IPS DF 4.7 (cell line): ENCODE data around the gene HSPA12B.
A peak's percentile ranks its signal among the peaks of the same experiment; 100 is the strongest.

Experiments
- DNase-seq: peaks from one replicate; pipeline ENCODE4 v3.0.0-alpha.2; 2013; ENCODE audit warnings: low spot score; ENCODE audit errors: extremely low read depth

The HSPA12B gene

DNA sequence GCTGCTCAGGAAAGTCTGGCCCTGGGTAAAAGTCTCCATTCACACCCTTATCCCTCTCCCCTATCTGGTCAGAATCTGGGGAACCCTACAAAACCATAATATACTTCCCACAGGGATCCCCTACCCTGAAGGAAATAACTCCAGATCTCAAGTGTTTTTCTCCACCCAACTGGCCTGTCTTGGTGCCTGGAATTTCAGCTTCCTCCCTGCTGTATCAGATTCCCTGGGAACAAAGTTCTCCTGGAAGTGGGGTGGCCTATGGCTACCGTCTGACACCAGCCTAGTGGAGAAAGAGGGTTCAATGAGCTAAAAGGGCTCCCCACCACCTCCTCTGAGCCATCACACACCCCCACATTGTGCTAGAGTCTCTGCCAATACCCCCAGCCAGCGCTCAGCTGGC lies 15.0 kb downstream of the HSPA12B start:
- no peak for DNase-seq

DNA sequence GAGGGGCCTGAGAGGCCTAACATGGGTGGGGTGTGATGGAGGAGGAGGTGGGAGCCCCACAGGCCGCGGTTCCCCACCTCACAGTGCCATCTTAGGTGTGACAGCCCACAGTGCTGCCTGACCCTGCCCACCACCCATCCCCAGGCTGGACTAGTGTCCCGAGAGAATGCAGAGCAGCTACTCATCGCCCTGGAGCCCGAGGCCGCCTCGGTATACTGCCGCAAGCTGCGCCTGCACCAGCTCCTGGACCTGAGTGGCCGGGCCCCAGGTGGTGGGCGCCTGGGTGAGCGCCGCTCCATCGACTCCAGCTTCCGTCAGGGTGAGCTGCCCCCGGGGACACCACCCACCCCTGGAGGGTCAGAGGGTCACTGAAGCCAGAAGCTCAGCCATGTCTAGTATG lies 15.6 kb downstream of the HSPA12B start:
- no peak for DNase-seq

DNA sequence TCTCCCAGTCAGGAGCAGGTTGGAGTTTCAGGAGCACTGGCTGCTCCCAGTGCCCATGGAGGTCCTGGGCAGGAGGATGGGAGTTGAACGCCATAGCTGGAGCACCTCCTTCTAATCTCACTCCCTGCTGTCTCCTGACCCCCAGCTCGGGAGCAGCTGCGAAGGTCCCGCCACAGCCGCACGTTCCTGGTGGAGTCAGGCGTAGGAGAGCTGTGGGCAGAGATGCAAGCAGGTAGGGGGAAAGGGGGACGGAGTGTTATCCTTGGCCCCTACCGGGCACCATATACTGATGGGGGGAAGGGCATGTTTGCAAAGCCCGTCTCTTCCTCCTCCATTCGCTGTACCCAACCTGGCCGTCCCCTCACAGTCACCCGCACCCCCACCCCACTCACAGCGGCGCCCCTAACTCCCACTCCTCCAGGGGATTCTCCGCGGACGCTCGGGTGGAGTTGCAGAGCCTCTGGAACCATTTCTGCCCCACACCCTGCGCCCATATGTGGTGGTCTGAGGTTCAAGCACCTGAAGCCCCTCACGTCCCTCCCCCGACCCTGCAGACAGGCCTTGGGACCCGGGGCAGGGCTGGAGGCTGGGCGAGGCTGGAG lies 16.7 kb downstream of the HSPA12B start:
- DNase-seq: no peak

DNA sequence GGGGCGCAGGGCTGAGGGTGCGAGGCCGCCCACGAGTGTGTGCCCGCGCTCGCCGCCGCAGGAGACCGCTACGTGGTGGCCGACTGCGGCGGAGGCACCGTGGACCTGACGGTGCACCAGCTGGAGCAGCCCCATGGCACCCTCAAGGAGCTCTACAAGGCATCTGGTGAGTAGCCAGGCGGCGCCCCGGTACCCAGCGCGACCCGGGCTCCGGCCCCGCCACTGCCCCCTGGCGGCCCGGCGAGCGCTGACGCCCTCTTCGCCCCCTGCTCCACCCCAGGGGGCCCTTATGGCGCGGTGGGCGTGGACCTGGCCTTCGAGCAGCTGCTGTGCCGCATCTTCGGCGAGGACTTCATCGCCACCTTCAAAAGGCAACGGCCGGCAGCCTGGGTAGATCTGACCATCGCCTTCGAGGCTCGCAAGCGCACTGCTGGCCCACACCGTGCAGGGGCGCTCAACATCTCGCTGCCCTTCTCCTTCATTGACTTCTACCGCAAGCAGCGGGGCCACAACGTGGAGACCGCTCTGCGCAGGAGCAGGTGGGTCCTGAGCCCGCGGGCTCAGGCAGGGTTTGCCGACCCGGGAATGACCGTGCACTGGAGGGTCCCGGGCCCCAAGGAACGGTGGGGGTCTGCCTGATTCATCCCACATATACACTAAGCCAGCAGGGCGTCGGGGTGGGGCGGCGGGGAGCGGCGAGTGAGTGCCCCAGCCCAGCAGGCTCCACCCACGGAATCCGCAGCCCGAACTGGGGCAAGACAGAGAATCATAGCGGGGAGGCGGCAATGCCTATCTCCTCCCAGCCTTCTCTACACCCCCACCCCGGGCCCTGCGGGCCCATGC lies 17.4 kb downstream of the HSPA12B start:
- DNase-seq: no peak

DNA sequence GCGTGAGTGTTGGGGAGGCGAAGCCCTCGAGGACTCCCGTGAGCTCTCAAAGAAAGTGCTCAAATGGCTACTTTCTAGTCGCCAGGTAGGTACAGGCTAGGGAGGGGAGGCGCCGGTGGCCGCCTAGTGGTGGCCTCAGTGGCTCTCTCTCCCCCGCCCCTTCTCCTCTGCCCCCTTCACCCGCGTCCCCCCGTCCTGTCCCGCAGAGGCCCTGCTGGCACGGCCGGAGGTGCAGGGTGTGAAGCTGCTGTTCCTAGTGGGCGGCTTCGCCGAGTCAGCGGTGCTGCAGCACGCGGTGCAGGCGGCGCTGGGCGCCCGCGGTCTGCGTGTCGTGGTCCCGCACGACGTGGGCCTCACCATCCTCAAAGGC lies 18.8 kb downstream of the HSPA12B start:
- DNase-seq: no peak

DNA sequence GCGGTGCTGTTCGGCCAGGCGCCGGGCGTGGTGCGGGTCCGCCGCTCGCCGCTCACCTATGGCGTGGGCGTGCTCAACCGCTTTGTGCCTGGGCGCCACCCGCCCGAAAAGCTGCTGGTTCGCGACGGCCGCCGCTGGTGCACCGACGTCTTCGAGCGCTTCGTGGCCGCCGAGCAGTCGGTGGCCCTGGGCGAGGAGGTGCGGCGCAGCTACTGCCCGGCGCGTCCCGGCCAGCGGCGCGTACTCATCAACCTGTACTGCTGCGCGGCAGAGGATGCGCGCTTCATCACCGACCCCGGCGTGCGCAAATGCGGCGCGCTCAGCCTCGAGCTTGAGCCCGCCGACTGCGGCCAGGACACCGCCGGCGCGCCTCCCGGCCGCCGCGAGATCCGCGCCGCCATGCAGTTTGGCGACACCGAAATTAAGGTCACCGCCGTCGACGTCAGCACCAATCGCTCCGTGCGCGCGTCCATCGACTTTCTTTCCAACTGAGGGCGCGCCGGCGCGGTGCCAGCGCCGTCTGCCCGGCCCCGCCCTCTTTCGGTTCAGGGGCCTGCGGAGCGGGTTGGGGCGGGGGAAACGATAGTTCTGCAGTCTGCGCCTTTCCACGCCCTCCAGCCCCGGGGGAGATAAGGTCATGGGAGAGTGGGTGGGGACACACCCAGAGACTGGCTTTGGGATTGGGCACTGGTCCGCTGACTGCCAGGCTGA lies 19.3 kb downstream of the HSPA12B start:
- no peak for DNase-seq

DNA sequence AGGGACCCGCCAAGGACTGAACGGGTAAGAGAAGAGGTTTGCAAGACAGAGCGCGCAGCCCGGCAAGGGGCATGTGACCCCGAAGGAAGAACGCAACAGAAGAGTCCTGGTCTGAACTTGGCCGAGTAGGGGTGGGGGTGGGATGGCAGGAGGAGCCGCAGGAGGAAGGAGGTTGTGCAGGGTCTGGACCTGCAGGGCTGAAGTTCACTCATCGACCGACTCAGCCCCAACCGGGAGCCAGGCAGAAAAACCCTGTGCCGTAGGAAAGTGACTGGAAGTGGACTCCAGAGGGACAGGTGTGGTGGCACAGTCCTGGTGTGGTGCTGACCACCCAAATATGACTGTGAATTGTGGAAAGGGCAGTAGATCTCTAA lies 19.9 kb downstream of the HSPA12B start:
- no peak for DNase-seq

DNA sequence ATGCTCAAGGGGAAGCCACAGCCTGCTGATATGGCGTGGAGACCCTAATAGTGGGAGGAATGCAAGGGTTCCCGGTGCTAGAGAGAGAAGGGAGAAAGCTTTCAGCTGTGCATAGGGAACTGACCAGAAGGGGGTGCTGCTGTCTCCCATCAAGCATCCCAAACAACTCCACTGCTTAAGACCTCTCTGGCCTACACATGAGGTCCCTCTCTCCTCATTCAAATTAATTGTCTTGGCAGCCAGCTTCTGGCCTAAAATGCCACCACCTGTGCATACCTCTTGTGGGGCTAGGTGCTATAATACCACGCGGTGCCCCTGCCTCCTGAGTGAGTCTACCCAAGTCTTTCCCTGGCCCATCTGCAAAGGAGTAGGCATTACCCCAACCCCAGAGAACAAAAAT lies 20.6 kb downstream of the HSPA12B start:
- DNase-seq: peak; percentile 66

DNA sequence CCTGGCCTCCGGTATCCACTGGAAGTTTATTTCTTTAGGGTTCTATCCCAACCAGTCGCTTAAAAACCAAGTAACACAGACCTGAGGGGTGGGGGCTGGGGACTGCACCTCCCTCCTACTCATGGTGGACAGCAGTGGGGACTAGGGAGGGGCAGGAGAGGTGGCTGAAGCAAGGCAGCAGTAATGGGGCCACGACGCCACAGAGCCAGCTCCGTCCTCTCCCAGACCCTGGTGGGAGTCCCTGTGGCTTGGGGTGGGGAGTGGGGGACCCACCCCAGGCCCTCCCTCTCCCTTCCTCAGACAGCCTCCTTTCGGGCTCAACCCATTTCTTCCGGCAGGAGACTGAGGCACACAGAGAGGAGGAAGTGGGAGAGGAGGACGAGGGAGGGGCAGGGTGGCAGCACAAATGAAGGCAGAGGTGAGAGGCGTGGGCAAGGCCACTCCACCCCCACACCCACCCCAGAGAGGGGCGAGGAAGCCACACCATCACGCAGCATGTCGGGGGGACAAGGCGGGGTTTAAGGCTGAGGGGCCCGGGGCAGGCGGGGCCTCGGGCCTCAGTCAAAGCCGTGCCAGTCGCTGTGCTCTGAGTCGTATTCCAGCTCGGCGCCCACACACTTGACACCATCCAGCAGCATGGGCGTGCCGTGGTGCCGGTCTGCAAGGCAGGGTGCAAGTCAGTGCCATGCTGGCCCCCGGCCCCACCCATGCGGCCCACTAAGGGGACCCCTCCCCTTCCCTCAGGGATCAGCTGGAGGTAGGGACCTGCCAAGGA lies 21.2 kb downstream of the HSPA12B start:
- no peak for DNase-seq

DNA sequence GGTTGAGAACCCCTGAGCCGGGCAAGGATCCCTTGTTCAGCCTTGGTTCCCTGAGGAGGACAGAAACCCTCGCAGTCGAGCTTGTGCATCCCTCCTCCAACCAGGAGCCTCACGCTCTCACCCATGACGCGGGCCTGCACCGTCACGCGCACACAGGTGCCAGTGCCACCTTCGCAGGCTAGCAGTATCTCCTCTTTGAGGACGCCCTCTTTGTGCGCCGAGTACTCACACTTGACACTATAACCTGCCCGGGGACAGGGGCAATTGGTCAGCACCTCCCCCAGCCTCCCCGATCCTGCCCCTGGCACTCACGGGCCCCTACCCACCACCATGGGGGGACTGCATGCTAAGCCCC lies 21.8 kb downstream of the HSPA12B start:
- DNase-seq: no peak

DNA sequence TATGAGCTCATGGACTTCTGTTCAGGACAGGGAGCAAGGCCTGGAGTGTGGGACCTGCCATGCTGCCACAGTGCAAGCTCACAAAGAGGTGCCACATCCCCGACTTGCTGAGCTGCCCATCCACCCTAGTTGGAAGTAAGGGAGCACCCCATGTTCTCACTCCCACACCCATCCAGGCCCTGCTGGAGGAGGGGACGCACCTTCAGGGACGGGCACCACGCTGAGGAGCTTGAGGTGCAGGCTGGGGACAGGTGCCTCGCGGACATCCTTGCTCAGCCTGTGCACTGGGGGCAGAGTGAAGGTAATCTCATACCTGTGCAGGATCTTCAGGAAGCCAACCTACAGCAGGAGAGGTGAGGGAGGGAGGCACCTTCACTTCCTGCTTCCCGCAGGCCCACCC lies 22.8 kb downstream of the HSPA12B start:
- DNase-seq: no peak

DNA sequence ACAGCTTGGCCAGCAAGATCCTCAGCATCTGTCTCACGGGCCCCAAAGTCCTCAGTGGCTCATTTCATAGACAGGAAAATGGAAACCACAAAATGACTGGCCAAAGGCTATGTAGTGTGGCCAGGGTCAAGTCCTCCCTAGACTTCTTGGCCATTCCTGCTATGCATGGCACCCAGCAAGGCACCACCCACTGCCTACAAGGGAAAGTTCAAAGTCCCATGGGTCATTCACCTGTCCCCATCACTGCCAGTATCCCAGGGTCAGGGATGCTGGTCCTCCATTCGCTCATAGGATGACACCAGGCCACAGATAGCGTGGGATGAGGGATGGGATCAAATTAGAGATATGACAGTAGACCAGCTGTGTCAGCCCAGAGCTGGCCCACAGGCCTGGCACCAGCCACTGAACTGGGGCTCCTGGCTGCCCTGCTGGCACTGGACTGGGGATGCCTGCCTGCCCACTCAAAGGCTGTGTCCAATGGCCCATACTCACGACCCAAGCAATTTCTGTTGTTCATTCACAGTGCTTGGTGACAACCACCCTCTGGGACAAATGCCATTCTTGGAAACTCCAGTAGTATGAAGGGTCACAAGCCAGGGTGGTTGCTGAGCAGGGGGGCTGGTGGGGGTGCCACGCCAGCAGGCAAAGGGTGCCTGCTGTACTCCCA lies 23.5 kb downstream of the HSPA12B start:
- no peak for DNase-seq

DNA sequence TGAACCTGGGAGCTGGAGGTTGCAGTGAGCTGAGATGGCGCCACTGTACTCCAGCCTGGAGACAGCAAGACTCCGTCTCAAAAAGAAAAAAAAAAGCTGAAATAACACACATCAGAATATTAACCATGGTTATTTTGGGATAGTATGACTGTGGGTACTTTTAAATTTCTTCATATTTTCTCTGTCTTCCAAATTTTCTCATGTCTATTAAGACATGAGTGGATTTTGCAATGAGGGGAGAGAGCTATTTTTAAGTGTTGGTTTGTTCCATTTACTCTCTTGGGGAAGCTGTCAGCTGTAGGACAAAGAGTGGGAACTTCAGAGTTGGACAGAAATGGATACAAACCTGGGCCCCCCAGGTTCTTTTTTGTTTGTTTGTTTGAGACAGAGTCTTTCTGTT lies 24.8 kb downstream of the HSPA12B start:
- DNase-seq: no peak

DNA sequence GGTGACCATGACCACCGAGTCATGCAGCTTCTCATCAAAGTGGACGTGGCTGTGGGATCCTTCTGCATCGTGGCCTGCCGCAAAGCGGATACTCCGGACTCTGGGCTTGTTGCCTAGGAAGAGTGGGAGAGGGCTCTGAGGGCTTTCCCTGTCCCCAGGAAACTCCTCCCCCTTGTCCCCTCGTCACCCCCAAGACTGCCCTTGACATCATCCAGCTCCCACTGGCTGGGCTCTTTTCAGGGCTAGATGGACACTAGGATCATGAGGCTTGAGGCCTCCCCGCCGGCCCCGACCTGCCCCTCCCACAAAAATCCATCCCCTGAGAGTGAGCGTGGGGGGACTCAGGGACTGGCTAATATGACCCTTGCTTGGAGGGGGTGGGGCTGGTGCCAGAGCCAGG lies 26.1 kb downstream of the HSPA12B start:
- no peak for DNase-seq

DNA sequence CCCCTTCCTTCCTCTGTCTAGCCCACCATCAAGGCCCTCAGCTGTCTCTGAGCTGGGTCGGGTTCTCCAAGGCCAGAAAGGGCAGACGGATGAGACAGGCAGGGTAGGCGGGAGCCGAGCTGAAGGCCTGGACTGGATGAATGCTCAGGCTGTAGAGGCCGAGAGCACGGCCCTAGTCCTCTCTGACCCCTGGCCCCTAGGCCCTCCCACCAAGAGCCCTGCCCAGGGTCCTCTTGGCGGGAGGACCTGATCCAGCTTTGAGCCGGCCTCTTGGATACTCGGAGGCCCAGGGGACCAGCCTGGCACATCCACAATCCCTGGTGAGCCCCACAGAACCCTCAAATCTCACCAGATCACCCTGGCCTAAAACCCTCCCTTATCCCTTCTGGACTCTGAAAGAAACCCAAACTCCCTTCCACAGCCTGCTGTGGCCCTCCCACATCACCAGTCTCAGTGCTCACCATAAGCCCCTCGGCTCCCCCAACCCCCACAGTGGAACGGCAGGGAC lies 26.9 kb downstream of the HSPA12B start:
- DNase-seq: no peak

DNA sequence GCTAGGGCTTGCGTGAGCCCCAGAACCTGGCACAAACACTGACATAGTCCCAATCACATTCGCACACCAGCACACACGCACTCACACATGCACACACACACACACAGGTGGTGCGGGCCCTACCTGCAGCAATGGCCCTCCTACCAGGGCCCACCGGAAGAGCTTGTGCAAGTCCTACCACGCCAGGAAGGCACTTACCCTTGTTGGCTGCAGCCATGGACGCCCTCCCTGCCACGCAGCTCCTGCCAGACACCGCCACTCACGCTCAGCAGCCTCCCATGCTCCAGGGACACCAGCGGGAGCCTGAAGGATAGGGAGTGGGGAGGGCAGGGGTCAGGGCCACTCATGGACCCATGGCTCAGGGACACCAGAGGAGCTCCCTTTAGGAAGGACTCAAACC lies 27.4 kb downstream of the HSPA12B start:
- no peak for DNase-seq

DNA sequence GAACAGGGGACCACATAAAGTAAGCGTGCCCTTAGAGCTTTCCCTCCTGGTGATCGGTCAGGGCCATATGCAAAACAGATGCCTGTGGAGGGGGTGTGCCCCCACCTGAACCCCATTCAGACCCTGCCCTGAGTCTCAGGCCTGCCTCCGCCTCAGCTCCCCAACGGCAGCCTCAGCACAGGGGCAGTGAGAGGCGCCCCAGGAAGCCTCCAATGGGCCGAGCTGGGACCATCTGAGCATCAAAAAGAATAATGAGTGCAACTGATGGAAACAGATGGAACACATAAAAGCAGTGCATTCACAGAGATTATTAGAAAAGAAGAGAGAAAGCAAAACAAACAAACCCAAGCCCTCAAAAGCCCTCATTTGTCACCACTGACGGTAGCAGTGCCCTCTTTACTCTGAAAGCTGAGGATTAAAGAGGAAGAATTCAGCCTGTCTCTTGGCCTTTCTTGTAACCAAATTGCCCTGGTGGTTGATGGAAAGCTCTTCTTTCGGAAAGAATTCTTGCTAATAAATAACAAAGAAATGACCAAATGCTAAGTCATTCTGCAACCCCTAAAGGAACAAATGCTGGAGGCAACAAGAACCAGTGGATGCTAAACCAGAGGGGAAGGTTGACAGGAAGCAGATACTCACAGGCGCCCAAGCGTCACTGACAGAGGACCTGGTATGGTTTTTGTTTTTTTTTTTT lies 28.3 kb downstream of the HSPA12B start:
- DNase-seq: no peak

DNA sequence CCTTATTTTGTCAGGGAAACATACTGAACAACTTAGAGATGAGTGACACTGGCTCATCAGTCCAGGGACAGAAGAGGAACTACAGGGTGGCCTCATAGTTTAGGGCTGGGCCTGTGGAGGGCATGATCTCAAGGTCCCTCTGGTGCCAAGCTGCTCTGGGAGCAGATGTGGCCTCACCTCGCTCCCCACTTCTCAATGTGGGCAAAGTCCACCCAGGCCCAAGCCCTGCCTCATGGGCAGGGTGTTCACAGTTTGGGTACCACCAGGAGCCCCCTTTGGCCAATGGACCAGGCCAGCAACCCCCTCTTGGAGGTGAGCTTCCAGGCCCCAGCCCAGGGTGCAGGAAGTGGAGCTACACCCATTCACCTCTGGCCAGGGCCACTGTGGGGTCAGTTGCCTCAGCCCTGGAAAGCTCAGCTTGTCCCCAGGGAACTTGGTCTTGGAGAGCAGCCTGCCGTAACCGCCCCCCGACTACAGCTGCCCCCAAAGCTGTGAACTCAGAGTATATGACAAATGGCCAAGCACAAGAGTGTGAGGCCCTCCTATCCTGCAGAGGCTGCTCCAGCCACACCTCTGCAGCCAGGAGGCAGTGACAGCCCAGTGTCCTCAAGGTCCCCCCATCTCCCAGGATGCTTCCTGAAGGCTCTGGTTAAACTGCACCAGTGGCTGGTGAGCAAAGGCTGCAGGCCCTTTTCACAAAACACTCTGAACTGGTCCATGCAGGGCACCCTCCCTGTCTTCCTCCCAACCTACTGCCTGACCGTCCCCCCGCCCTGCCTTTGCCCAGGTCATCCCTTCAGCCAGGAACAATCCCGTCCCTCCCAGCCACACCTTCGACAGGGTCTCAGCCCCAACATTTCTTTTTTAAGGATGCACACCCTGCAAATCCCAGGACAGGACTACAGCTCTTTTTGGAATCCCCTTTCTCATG lies 31.5 kb downstream of the HSPA12B start:
- DNase-seq: no peak

DNA sequence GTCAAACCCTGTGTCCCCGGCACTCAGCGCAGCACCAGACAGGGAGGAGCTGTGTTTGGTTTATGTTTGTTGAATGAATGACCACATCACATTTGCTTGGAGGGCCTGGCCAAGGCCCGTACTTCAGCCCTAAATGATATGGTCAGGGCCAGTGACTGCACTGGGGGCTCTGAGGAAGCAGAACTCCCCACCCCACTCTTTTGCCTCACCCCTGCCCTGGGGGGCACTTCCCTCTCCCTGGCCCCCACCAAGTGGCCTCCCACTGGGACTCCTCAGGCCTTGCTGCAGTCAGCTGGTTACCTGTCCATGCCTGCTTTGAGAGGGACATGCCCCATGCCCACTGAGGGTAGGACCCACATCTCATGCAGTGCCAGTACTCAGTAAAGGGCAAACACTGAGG lies 32.2 kb downstream of the HSPA12B start:
- no peak for DNase-seq
